Psoas muscle (tissue), 8 donors: ENCODE results near the gene TMEM175. TPM values are rescaled to one million over a fixed set of nuclear protein-coding genes. Genes with fewer than 3 reads are reported as not detected.

Source experiments
- ATAC-seq, 4 donors: fragments of 200-7000 bp; cut with Tn5 transposase; one replicate each; pipeline ENCODE4 v1.9.1; 2020; ENCODE audit warnings: moderate library complexity in 3 of 4, mild to moderate bottlenecking in 2 of 4
- DNase-seq, 2 donors: peaks; one replicate each; pipeline ENCODE4 v3.0.0-alpha.2; 2020
- H3K27ac ChIP-seq: fragments of 200-600 bp; one replicate; pipeline ENCODE4 v1.8.0; 2022
- H3K27me3 ChIP-seq, 3 donors: fragments of 200-600 bp in 1 of 3; one replicate each; pipeline versions ENCODE4 v1.6.1 to v1.8.0; 2013 to 2022; ENCODE audit warnings: low read length in 2 of 3, mild to moderate bottlenecking in 2 of 3, moderate library complexity in 1 of 3; ENCODE audit not compliant: insufficient read depth in 3 of 3
- H3K36me3 ChIP-seq, 2 donors: fragments of 200-600 bp in 1 of 2; one replicate each; pipeline versions ENCODE4 v1.6.1 to v1.8.0; 2013 to 2022; ENCODE audit warnings: low read depth in 1 of 2, mild to moderate bottlenecking in 1 of 2, moderate library complexity in 1 of 2; ENCODE audit not compliant: insufficient read depth in 1 of 2
- H3K4me1 ChIP-seq: fragments of 200-600 bp; one replicate; pipeline ENCODE4 v1.8.0; 2022
- H3K4me3 ChIP-seq: fragments of 200-600 bp; one replicate; pipeline ENCODE4 v1.8.0; 2022; ENCODE audit warnings: mild to moderate bottlenecking
- H3K9me3 ChIP-seq: fragments of 200-600 bp; one replicate; pipeline ENCODE4 v1.8.0; 2022
- CTCF ChIP-seq: fragments of 200-600 bp; IDR thresholded peaks from one replicate; pipeline ENCODE4 v1.8.0; 2022; ENCODE audit warnings: antibody characterized with exemption
- WGBS, 3 donors: extraction: QIAGEN DNeasy Blood & Tissue Kit; methylation state at CpG; one replicate each; pipeline versions ENCODE4 v1.1.6 to v1.1.7; 2013; 5-methylcytosine and 5-hydroxymethylcytosine counted together
- intact Hi-C, 2 donors: fragments of 100-400 bp; cut with DNase I; formaldehyde crosslinking; loops; one replicate each; pipeline versions ENCODE4 v1.11.0 to v1.14.2; 2022
- polyA plus RNA-seq, 3 donors: library from polyadenylated mRNA; stranded (reverse); fragments of 200-250 nt; gene quantifications; one replicate each; pipeline ENCODE4 v1.2.3, GENCODE V29; 2013
- total RNA-seq, 4 donors: library from RNA; stranded (reverse); fragmentation: NEBNext Ultra II Directional in 2 of 4; extraction: Animal tissue kit (Norgen Biotek cat#: 25700) in 2 of 4; gene quantifications; one replicate each; pipeline versions ENCODE4 v1.2.1 to v1.2.4, GENCODE V29; 2021 to 2023
- donor health status: healthy with polysubstance abuse.
- donor health status: DM: no; HTN: no; CAD: no; lungs with moderate emphysema.
- donor health status: Bipolar disorder and iron deficiency.
- donor health status: healthy.
- donor health status: DM: yes; HTN: yes; CAD: no.
- donor health status: DM: no; HTN: no; CAD: no.
- donor health status: DM: no; HTN: no; CAD: no.
- donor health status: DM: yes; HTN: yes; CAD: no.

The TMEM175 gene
- total and polyA plus RNA-seq, 7 donors = 8.7 to 23.9 (median 14.3) TPM

GRCh38 chr4:986428-986878, 54.2 kb downstream of the TMEM175 start:
- WGBS, 3 donors = 3 to 5% (median 3%) methylated on average over 11 to 14 of the region's 14 CpGs
- Histone ChIP-seq H3K27me3 (no peaks in the 10 kb centered on the region), H3K4me3 (peak overlapping the region; percentile 84), H3K36me3 (peaks cover 0 to 10% of the 10 kb centered on the region in 2 donors), H3K9me3 (no peaks in the 10 kb centered on the region), H3K27ac (peak overlapping the region; percentile 51), H3K4me1 (peaks cover 12% of the 10 kb centered on the region)
- TF ChIP-seq CTCF = no peak
- no peak for DNase-seq
- ATAC-seq = peak in 1 of 4 donors; percentile 51
- intact Hi-C loops = loop anchor here in 1 of 2 donors (5.0 kb wide), 1 partner anchor 244 kb away; no protein-coding TSS in a partner anchor

- Histone ChIP-seq H3K27me3 (no peaks in the 10 kb centered on the region), H3K4me3 (peak within 1 kb of the TSS; percentile 84), H3K9me3 (no peaks in the 10 kb centered on the region), H3K36me3 (peaks cover 0 to 10% of the 10 kb centered on the region in 2 donors), H3K4me1 (peaks cover 12% of the 10 kb centered on the region), H3K27ac (peak within 1 kb of the TSS; percentile 51)
- peak; percentile 37 for TF ChIP-seq CTCF
- WGBS, 3 donors = 1 to 2% (median 2%) methylated on average over 32 to 69 of the region's 69 CpGs
- peak; percentile 77 to 89 (median 84) for ATAC-seq
- peak; percentile 86 for DNase-seq
- intact Hi-C loops = loop anchor here in 1 of 2 donors (5.0 kb wide), 1 partner anchor 245 kb away; no protein-coding TSS in a partner anchor
These were observed 54.8 kb downstream of the TMEM175 start, which contains the start of gene IDUA for GRCh38 chr4:986879-987623. Gene IDUA, plus strand, starts transcription at chr4:987044. Its CDS starts 41 bp downstream, at chr4:987085.

- DNase-seq = peak in 1 of 2 donors; percentile 57
- no peak for TF ChIP-seq CTCF
- Histone ChIP-seq H3K4me3 (peak overlapping the region; percentile 84), H3K36me3 (peaks cover 0 to 10% of the 10 kb centered on the region in 2 donors), H3K27ac (no peak overlapping the region), H3K27me3 (no peaks in the 10 kb centered on the region), H3K4me1 (peaks cover 12% of the 10 kb centered on the region), H3K9me3 (no peaks in the 10 kb centered on the region)
- WGBS, 3 donors = 71 to 79% (median 73%) methylated on average over 34 to 37 of the region's 37 CpGs
- ATAC-seq = peak in 2 of 4 donors; percentile 10 to 11
- intact Hi-C loops = loop anchor here in 1 of 2 donors (5.0 kb wide), 1 partner anchor 246 kb away; no protein-coding TSS in a partner anchor
These were observed 55.6 kb downstream of the TMEM175 start for GRCh38 chr4:987624-988513.

GRCh38 chr4:988726-989721, 56.8 kb downstream of the TMEM175 start:
- ATAC-seq (no peak), DNase-seq (peak in 1 of 2 donors; percentile 54)
- peaks cover 0 to 10% of the 10 kb centered on the region in 2 donors for H3K36me3 ChIP-seq
- no peak for TF ChIP-seq CTCF
- no peaks in the 10 kb centered on the region for H3K27me3 ChIP-seq
- no peak overlapping the region for H3K4me3 ChIP-seq
- no peak overlapping the region for H3K27ac ChIP-seq
- H3K9me3 ChIP-seq = no peaks in the 10 kb centered on the region
- H3K4me1 ChIP-seq = peaks cover 12% of the 10 kb centered on the region
- intact Hi-C loops = loop anchor here in 1 of 2 donors (5.0 kb wide), 1 partner anchor 247 kb away; no protein-coding TSS in a partner anchor
- 88 to 91% (median 88%) methylated on average over 69 of the region's 69 CpGs for WGBS, 3 donors
